Mesenteric fat pad (tissue), 1 donor: ENCODE data around the gene ATG10. TPM values are rescaled to one million over a fixed set of nuclear protein-coding genes. Genes with fewer than 3 reads are reported as not detected.
"Not testable (repeated sequence)": the region's sequence is repeated elsewhere in the genome, so short reads cannot be mapped to it uniquely, and the experiment has no call there.

Experiments
- DNase-seq: peaks from one replicate; pipeline ENCODE4 v3.0.0-alpha.2; 2020; ENCODE audit warnings: low spot score
- total RNA-seq: library from RNA; stranded (reverse); fragmentation: NEBNext Ultra II Directional; extraction: Animal tissue kit (Norgen Biotek cat#: 25700); gene quantifications from one replicate; pipeline ENCODE4 v1.2.1, GENCODE V29; 2021
- donor health status: DM: yes; HTN: yes; CAD: no.

Gene ATG10
- total RNA-seq, 1 donor from 2014 or later: 4.9 TPM

DNA sequence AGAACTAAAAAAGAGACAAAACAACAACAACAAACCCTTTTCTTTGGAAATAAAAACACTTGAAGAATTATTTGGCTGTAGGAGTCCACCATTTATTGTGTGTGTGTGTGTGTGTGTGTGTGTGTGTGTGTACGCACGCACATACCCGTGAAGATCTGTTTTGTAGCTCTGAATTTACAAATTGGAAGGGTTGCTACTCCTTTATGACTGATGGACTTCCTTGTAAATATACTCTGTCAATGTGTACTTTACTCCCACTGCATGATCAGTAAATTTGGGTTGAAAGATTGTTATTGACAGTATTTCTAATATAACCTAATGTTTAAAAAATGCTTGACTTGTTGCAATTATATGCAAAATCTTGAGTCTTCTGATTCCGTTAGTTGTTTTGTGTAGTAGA lies 148.1 kb downstream of the ATG10 start:
- no peak for DNase-seq

DNA sequence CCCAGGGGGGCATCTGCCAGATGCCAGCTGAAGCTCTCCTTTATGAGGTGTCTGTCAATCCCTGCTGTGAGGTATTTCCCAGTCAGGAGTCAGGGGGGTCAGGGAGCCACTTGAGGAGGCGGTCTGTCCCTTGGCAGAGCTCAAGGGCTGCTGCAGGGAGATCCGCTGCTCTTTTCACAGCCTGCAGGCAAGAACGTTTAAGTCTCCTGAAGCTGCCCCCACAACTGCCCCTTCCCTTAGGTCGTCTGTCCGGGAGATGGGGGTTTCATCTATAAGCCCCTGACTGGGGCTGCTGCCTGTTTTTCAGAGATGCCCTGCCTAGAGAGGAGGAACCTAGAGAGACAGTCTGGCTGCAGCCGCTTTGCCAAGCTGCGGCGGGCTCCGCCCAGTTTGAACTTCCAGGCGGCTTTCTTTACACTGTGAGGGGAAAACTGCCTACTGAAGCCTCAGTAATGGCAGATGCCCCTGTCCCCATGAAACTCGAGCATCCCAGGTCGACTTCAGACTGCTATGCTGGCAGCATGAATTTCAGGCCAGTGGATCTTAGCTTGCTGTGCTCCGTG lies 158.0 kb downstream of the ATG10 start:
- DNase-seq: no peak

- DNase-seq: no peak
These were observed 158.8 kb downstream of the ATG10 start for GRCh38 chr5:82130602-82131001.

DNA sequence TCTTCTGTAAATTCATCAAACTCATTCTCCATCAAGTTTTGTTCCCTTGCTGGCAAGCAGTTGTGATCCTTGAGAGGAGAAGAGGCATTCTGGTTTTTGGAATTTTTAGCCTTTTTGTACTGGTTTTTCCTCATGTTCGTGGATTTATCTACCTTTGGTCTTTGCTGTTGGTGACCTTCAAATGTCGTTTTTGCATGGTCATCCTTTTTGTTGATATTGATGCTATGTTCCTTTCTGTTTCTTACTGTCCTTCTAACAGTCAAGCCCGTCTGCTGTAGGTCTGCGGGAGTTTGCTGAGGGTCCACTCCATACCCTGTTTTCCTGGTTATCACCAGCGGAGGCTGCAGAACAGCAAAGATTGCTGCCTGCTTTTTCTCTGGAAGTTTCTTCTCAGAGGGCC lies 165.4 kb downstream of the ATG10 start:
- DNase-seq: no peak

GRCh38 chr5:82139837-82140236 lies 168.0 kb downstream of the ATG10 start:
- DNase-seq: not testable (repeated sequence)

GRCh38 chr5:82142217-82142841 lies 170.5 kb downstream of the ATG10 start:
- no peak for DNase-seq

DNA sequence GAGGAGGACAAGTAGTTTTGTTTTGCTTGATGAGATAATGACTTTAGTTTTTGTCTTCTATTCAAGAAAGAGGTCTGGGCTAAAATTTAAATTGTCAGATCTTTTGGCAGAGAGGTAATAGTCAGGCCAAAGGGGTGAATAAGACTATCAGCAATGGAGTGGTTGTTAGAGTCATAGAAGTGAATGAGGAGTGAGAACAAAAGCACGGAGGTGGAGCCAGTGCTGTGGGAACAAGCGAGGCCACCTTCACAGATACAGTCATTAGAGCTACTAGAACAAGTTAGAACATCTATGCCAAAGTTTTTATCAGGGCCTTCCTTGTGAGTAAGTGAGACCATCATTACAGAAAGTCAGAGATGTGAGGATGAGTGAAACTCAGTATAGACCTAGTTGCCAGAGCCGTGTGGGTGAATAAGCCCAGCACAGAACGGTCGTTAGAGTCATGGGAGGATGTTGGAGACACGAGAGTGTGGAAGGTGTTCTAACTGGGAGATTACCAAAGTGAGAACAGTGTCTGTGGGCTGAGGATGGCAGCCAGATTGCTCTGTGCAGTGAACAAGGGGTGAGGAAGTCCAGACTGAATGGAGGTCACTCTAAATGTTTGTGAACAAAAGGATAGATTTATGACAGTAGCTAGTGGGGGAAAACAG lies 171.2 kb downstream of the ATG10 start:
- DNase-seq: no peak

DNA sequence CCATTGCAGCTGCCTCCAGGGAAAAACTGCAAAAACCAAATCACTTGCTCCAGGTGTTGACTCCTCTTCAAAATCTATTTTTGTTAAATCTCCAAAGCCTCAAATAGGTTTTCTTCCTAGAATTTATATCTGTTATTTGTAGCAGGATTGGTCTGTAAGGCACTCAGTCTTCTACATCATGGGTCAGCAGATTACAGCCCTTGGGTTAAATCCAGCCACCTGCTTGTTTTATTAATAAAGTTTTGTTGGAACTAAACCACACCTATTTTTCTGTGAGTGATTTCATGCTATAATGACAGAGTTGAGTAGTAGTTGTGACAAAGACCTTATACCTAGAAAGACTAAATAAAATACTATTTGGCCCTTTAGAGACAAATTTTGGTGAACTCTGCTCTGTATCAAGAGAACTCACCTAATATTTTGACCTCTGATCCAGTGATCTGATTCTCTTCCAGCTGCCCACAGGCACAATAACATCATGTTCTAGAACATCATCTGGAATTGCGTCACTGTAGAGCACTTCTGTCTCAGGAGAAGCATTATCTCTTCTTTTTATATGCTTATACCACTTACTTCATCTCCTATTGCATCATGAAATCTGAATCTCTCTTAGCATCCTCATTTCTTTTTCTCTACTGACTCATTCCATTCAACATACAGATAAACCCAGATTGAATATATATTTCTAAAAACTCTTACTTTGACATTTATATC lies 176.2 kb downstream of the ATG10 start:
- DNase-seq: no peak

- no peak for DNase-seq
These were observed 177.6 kb downstream of the ATG10 start for GRCh38 chr5:82149434-82149833.

DNA sequence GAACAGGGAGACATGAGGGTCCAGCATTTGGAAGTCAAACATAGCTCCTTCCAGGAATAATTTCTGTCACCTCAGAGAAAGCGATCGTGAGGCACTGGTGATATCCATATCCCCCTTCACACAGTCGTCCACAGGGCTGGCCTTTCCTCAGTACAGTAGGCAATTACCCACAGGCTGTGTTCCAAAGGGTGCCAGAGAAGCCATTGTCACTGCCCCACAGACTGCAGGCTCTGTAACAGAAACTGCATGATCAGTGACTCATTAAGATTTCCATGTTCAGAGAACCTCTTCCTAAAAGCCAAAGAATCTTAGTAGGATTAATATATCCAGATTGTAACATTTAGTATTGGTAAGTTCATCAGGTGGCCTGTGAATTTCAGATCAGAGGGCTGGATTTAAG lies 178.7 kb downstream of the ATG10 start:
- no peak for DNase-seq

GRCh38 chr5:82151204-82151603 lies 179.4 kb downstream of the ATG10 start:
- no peak for DNase-seq

GRCh38 chr5:82151662-82152061 lies 179.8 kb downstream of the ATG10 start:
- DNase-seq: no peak

- no peak for DNase-seq
These were observed 181.2 kb downstream of the ATG10 start for GRCh38 chr5:82152978-82153481.

DNA sequence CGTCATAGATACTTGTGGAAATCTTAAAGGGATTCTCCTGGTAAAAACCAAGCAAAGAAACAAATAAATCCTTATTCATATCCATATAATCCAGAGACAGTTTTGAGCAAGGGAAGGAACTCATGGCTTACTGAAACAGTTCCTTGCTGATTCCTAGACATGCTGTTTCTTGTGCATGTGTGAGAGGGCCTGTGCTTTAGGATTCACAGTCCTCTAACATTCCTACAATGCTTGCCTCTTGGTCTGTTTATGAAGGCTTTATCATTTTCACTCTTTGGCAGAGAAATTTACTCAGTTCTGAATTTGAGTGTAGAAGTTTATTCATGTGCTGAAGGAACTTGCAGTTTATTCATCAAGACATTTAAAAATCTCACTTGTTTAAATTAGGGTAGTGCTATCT lies 183.0 kb downstream of the ATG10 start:
- DNase-seq: no peak

DNA sequence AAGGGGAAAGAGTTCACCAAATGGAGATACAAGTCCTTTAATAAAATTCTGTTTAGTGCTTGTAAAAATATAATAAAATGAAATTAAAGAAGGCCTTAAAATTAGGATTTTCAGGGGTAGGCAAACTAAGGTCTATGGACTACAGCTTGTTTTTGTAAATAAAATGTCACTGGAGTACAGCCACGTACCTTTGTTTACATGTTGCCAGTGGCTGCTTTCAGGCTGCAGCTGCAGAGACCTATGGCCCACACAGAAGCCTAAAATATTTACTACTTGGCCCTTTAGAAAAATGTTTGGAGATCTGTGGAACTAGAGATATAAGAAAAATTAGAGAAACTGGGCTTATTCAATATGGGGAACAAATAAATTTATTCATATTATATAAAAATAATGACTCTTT lies 183.5 kb downstream of the ATG10 start:
- no peak for DNase-seq

GRCh38 chr5:82156874-82157273 lies 185.1 kb downstream of the ATG10 start:
- no peak for DNase-seq

DNA sequence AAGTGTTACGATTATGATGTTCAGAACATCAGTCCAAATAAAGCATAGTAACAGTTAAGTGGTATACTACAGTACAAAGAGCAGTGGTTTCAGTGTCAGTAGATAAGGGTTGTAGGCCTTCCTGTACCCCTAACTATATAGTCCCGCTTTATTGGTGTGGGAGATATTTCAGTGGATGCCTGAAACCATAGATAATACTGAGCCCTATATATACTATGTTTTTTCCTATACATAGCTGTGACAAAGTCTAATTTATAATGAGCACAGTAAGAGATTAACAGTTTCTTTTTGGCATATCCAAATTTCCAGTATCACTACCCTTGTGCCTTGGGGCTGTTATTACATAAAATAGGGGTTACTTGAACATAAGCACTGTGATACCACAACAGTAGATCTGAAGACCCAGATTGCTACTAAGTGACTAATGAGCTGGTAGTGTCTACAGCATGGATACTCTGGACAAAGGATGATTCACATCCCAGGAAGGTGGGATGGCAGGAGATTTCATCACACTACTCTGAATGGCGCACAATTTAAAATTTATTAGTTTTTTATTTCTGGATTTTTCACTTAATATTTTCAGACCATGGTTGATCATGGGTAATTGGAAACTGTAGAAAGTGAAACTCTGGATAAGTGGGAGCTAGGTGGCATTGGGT lies 187.1 kb downstream of the ATG10 start:
- DNase-seq: no peak

DNA sequence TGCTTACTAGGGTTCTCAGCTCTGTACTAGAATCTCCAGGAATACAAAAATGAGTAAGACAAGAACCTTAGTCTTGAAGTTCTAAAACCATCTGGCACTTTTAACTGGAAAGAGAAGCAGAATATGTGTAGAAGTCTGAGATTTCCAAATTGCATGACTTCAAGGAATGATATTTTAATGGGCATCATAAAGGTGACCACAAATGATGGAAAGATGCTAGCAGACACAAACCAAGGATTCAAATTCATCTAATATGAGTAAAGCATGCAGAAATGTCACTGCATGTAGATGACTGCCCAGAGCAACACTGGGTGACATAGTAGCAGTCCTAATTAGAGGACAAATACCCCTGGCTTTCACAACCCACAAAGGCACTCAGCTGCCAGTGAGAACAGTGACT lies 189.1 kb downstream of the ATG10 start:
- DNase-seq: no peak

- no peak for DNase-seq
These were observed 190.8 kb downstream of the ATG10 start for GRCh38 chr5:82162573-82162972.

DNA sequence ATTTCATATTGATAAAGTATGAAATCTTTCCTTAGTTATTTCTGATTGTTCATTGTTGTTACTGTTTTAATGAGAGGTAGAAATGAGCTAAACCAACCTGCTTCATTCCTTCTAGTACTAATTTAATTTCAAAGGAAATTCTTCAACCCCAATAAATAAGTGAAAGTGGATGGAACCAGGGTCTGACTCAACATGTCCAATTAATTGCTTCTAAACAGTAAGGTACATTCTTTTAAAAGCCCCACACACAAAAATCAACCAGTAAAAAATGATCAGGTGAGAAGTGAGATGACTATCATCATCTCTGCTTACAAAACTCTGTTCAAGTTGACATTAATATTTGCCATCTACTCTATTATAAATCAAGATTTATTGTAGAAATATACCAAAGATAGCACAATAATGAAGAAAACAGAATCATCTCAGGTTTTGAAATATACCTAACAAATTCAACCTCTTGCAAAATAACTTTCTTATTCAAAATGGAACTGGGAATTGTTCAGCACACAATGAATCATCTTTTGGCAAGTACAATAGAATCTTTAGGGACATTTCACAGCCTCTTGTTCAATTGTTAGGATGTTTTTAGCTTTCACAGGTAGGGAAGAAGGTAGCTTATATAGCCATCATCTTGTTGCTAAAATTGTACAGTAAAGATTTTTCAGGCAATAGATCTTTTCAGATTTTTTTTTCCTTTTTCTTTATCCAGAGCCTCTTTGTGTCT lies 191.8 kb downstream of the ATG10 start:
- no peak for DNase-seq
